Mucosa of descending colon (tissue), 3 donors: ENCODE results near the gene MEG3. TPM values are rescaled to one million over a fixed set of nuclear protein-coding genes. Genes with fewer than 3 reads are reported as not detected.

Experiments used
- ATAC-seq: fragments of 200-7000 bp; cut with Tn5 transposase; one replicate; pipeline ENCODE4 v1.9.1; 2020; ENCODE audit warnings: mild to moderate bottlenecking, moderate library complexity
- DNase-seq, 3 donors: peaks; one replicate each; pipeline ENCODE4 v3.0.0-alpha.2; 2020
- H3K36me3 ChIP-seq: fragments of 200-600 bp; one replicate; pipeline ENCODE4 v1.8.0; 2021; ENCODE audit warnings: low read depth, mild to moderate bottlenecking
- H3K4me1 ChIP-seq: fragments of 200-600 bp; one replicate; pipeline ENCODE4 v1.8.0; 2021; ENCODE audit warnings: low read depth, mild to moderate bottlenecking
- H3K4me3 ChIP-seq: fragments of 200-600 bp; one replicate; pipeline ENCODE4 v1.8.0; 2021; ENCODE audit warnings: mild to moderate bottlenecking
- H3K9me3 ChIP-seq: fragments of 200-600 bp; one replicate; pipeline ENCODE4 v1.8.0; 2021; ENCODE audit warnings: mild to moderate bottlenecking
- CTCF ChIP-seq: fragments of 200-600 bp; IDR thresholded peaks from one replicate; pipeline ENCODE4 v1.8.0; 2022; ENCODE audit warnings: antibody characterized with exemption, mild to moderate bottlenecking
- intact Hi-C, 2 donors: fragments of 100-400 bp; cut with DNase I in 1 of 2; cut with micrococcal nuclease in 1 of 2; formaldehyde crosslinking; loops; one replicate each; pipeline versions ENCODE4 v1.11.0 to v1.11.1; 2022; cut with DNase I, micrococcal nuclease
- total RNA-seq, 3 donors: library from RNA; stranded (reverse); fragmentation: NEBNext Ultra II Directional in 2 of 3; extraction: Animal tissue kit (Norgen Biotek cat#: 25700) in 2 of 3; gene quantifications; one replicate each; pipeline versions ENCODE4 v1.2.1 to v1.2.4, GENCODE V29; 2021 to 2023
- donor health status: DM: no; HTN: no; CAD: no; lungs with moderate emphysema.
- donor health status: DM: no; HTN: no; CAD: no.
- donor health status: DM: no; HTN: yes; CAD: no.

MEG3 gene
- total RNA-seq, 3 donors from 2014 or later, result 13.8 to 32.2 (median 16.4) TPM

- Histone ChIP-seq H3K4me3 (no peak overlapping the region), H3K36me3 (no peaks in the 10 kb centered on the region), H3K4me1 (no peaks in the 10 kb centered on the region), H3K9me3 (no peaks in the 10 kb centered on the region)
- DNase-seq, result peak in 1 of 3 donors; percentile 3
- intact Hi-C loops, result no loop called here
- ATAC-seq, result no peak
- no peak for TF ChIP-seq CTCF
Observed at GRCh38 chr14:100872259-100873095, 46.6 kb downstream of the MEG3 start.

GRCh38 chr14:100873096-100873482 is 47.2 kb downstream of the MEG3 start:
- intact Hi-C loops, result no loop called here
- DNase-seq (peak in 1 of 3 donors; percentile 10), ATAC-seq (no peak)
- Histone ChIP-seq H3K9me3 (no peaks in the 10 kb centered on the region), H3K4me1 (no peaks in the 10 kb centered on the region), H3K4me3 (no peak overlapping the region), H3K36me3 (no peaks in the 10 kb centered on the region)
- TF ChIP-seq CTCF, result no peak

DNA sequence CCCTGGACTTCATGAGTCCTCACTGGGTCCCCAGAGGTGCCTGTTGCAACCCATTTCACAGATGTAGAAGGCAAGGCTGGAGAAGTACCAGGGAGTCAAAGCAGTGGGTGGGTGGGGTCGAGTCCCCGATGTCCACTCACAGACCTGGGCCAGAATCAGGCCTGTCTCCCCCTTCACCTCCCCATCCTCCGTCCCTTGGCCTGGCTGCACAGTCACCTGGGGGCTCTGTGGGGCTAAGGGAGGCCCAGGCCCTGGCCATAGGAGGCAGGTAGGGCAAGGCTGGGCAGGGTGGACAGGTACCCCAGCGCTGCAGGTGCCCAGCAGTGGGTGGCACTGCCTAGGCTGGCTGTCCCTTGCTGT is 48.1 kb downstream of the MEG3 start:
- TF ChIP-seq CTCF, result no peak
- ATAC-seq, result no peak
- H3K9me3 ChIP-seq, result no peaks in the 10 kb centered on the region

GRCh38 chr14:100874411-100875091 is 48.6 kb downstream of the MEG3 start:
- TF ChIP-seq CTCF, result no peak
- DNase-seq, result peak in 1 of 3 donors; percentile 35
- ATAC-seq, result no peak
- no peaks in the 10 kb centered on the region for H3K36me3 ChIP-seq
- intact Hi-C loops, result no loop called here
- H3K4me1 ChIP-seq, result no peaks in the 10 kb centered on the region
- no peak overlapping the region for H3K4me3 ChIP-seq
- H3K9me3 ChIP-seq, result no peaks in the 10 kb centered on the region

More for the DNA sequence above, 48.1 kb downstream of the MEG3 start:
- Histone ChIP-seq H3K36me3 (no peaks in the 10 kb centered on the region), H3K4me3 (no peak overlapping the region), H3K4me1 (no peaks in the 10 kb centered on the region)
- peak in 1 of 3 donors; percentile 23 for DNase-seq
- intact Hi-C loops, result no loop called here

- DNase-seq (peak in 1 of 3 donors; percentile 22), ATAC-seq (no peak)
- Histone ChIP-seq H3K4me1 (no peaks in the 10 kb centered on the region), H3K4me3 (no peak overlapping the region), H3K9me3 (no peaks in the 10 kb centered on the region), H3K36me3 (no peaks in the 10 kb centered on the region)
- intact Hi-C loops, result no loop called here
- TF ChIP-seq CTCF, result no peak
Observed at GRCh38 chr14:100875126-100875525, 49.2 kb downstream of the MEG3 start.
